Adrenal gland (tissue), 5 donors: ENCODE results near the gene TFG.

Experiments
- CTCF ChIP-seq, 6 experiments: fragments of 450-650 bp in 4 of 6; fragments of 200-600 bp in 2 of 6; sonication (generic) in 1 of 6; IDR thresholded peaks; 1 replicate in 5 of 6; 2 replicates in 1 of 6; pipeline versions ENCODE4 v1.5.1 to v1.8.0; 2016 to 2021; ENCODE audit warnings: antibody characterized with exemption in 6 of 6, mild to moderate bottlenecking in 2 of 6, moderate library complexity in 1 of 6
- POLR2A ChIP-seq, 2 donors: fragments of 450-650 bp; IDR thresholded peaks; one replicate each; pipeline ENCODE4 v1.6.1; 2017; ENCODE audit warnings: antibody characterized with exemption in 2 of 2, mild to moderate bottlenecking in 2 of 2, moderate library complexity in 1 of 2
- donor health status: DM: no; HTN: no; CAD: no.

GRCh38 chr3:100760377-100760776, 51.1 kb downstream of the TFG start:
- no peak for TF ChIP-seq POLR2A (IDR thresholded peaks at IDR 0.05)
- TF ChIP-seq CTCF (IDR thresholded peaks at IDR 0.05) = no peak
